ENCODE results near the gene CARD14. TPM values are rescaled to one million over a fixed set of nuclear protein-coding genes. Genes with fewer than 3 reads are reported as not detected.
A peak's percentile ranks its signal among the peaks of the same experiment; 100 is the strongest.
"Not testable (repeated sequence)": the region's sequence is repeated elsewhere in the genome, so short reads cannot be mapped to it uniquely, and the experiment has no call there.

CARD14 gene
- total RNA-seq, 2 experiments from 2014 or later: not detected

- H3K27ac Mint-ChIP-seq: no peak overlapping the region
- peak; percentile 85 for DNase-seq
- H3K4me3 Mint-ChIP-seq: no peak overlapping the region
- H3K27me3 Mint-ChIP-seq: no peaks in the 10 kb centered on the region
- H3K9me3 Mint-ChIP-seq: no peaks in the 10 kb centered on the region
- H3K4me1 Mint-ChIP-seq: peaks cover 31% of the 10 kb centered on the region
- H3K36me3 Mint-ChIP-seq: no peaks in the 10 kb centered on the region
Measured at GRCh38 chr17:80252871-80253270, 83.0 kb downstream of the CARD14 start.

- no peak overlapping the region for H3K27ac Mint-ChIP-seq
- DNase-seq: no peak
- H3K9me3 Mint-ChIP-seq: no peaks in the 10 kb centered on the region
- no peaks in the 10 kb centered on the region for H3K36me3 Mint-ChIP-seq
- H3K27me3 Mint-ChIP-seq: no peaks in the 10 kb centered on the region
- H3K4me3 Mint-ChIP-seq: no peak overlapping the region
- H3K4me1 Mint-ChIP-seq: peaks cover 41% of the 10 kb centered on the region
Measured at GRCh38 chr17:80253631-80254395, 84.0 kb downstream of the CARD14 start.

DNA sequence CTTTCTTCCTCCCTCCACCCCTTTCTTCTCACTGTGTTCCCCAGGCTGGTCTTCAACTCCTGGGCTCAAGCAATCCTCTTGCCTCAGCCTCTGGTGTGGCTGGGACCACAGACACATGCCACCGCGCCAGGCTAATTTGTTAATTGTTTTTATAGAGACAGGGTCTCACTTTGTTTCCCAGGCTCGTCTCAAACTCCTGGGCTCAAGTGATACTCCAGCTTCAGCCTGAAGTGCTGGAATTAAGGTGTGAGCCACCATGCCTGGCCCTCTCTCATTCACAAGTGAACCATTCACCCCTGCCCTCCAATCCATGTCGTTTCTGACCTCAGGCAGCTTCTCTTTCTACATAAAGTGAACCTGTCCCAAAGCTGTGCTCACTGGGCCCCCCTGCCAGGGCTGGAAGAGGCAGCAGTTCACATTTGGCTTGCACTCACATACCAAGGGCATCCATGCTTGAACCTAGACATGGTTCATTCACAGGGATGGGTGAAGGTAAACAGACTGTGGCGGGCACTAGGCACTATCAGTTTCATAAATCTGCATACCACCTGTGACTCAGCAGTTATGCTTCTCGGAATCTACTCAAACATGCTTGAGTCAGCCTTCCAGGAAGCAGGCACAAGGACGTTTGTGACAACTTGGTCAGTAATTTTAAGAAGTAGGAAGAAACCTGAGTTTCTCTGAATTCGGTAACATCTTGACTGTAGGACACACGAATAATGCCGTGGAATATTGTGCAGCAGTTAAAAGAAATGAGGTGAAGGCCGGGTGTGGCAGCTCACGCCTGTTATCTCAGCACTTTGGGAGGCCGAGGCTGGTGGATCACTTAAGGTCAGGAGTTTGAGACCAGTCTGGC, 84.8 kb downstream of the CARD14 start:
- Mint-ChIP-seq H3K27me3 (no peaks in the 10 kb centered on the region), H3K4me3 (no peak overlapping the region), H3K9me3 (no peaks in the 10 kb centered on the region), H3K4me1 (peaks cover 49% of the 10 kb centered on the region), H3K27ac (peak overlapping the region; percentile 82), H3K36me3 (no peaks in the 10 kb centered on the region)
- DNase-seq: peak; percentile 62

- Mint-ChIP-seq H3K27me3 (no peaks in the 10 kb centered on the region), H3K4me1 (peaks cover 52% of the 10 kb centered on the region), H3K9me3 (no peaks in the 10 kb centered on the region), H3K36me3 (no peaks in the 10 kb centered on the region), H3K27ac (no peak overlapping the region), H3K4me3 (no peak overlapping the region)
- no peak for DNase-seq
Measured at GRCh38 chr17:80256034-80256350, 86.2 kb downstream of the CARD14 start.

- no peak for DNase-seq
Measured at GRCh38 chr17:80257716-80258213, 87.9 kb downstream of the CARD14 start.

GRCh38 chr17:80258296-80258695, 88.5 kb downstream of the CARD14 start:
- not testable (repeated sequence) for H3K36me3 Mint-ChIP-seq, DNase-seq, H3K27me3 Mint-ChIP-seq, H3K9me3 Mint-ChIP-seq, H3K4me3 Mint-ChIP-seq
- Mint-ChIP-seq H3K27ac (peak overlapping the region; percentile 93), H3K4me1 (peaks cover 54% of the 10 kb centered on the region)

More at GRCh38 chr17:80257716-80258213, 87.9 kb downstream of the CARD14 start:
- Mint-ChIP-seq H3K27me3 (no peaks in the 10 kb centered on the region), H3K4me1 (peaks cover 58% of the 10 kb centered on the region), H3K4me3 (no peak overlapping the region), H3K9me3 (no peaks in the 10 kb centered on the region), H3K36me3 (no peaks in the 10 kb centered on the region), H3K27ac (peak overlapping the region; percentile 93)

Other genes with a start within 250 kb of the CARD14 start
- gene TBC1D16, start 134.2 kb upstream of the CARD14 start, total RNA-seq: 1 to 10 TPM; 8.8 to 9.0 TPM
- 1 to 10 TPM; 1.2 to 1.3 TPM for gene CCDC40, start 133.4 kb upstream of the CARD14 start, total RNA-seq
- 10 to 100 TPM; 39.3 to 43.9 TPM for gene GAA, start 68.4 kb upstream of the CARD14 start, total RNA-seq
- gene EIF4A3, start 22.9 kb upstream of the CARD14 start, total RNA-seq: 100 to 1,000 TPM; 192 to 197 TPM
- 1 to 10 TPM; 7.0 to 8.2 TPM for gene SGSH, start 50.3 kb downstream of the CARD14 start, total RNA-seq
- 1 to 10 TPM; 1.7 to 2.3 TPM for gene SLC26A11, start 50.4 kb downstream of the CARD14 start, total RNA-seq
- gene RNF213, start 90.8 kb downstream of the CARD14 start, total RNA-seq: 100 to 1,000 TPM; 109 TPM
- gene ENDOV, start 245.1 kb downstream of the CARD14 start, total RNA-seq: 10 to 100 TPM; 11.7 to 13.8 TPM

Data from activated naive CD8-positive, alpha-beta T cell treated with anti-CD3 and anti-CD28 coated beads for 36 hours (primary cell).